K562 (cell line): ENCODE results near the gene PCK2. TPM values are rescaled to one million over a fixed set of nuclear protein-coding genes. Genes with fewer than 3 reads are reported as not detected.

Experiments
- CBX2 ChIP-seq: fragments of 200-600 bp; sonication (generic); IDR thresholded peaks from one replicate; pipeline ENCODE4 v1.6.1; 2012; ENCODE audit warnings: mild to moderate bottlenecking, low read length, inconsistent platforms; ENCODE audit not compliant: insufficient read depth, poor library complexity, severe bottlenecking
- FOXA1 ChIP-seq: fragments of 450-650 bp; IDR thresholded peaks from 2 replicates; pipeline ENCODE4 v1.6.1; 2016; ENCODE audit warnings: mild to moderate bottlenecking, borderline replicate concordance
- LCOR ChIP-seq: sonication (generic); formaldehyde crosslinking; IDR thresholded peaks from 2 replicates; pipeline ENCODE4 v1.8.0; 2022; ENCODE audit warnings: mild to moderate bottlenecking, missing genetic modification reagents
- MCM7 ChIP-seq, 2 experiments: fragments of 450-650 bp; IDR thresholded peaks; 2 replicates each; pipeline ENCODE4 v1.6.1; 2016 to 2018
- NCOA4 ChIP-seq: fragments of 450-650 bp; IDR thresholded peaks from 2 replicates; pipeline ENCODE4 v1.6.1; 2018; ENCODE audit warnings: mild to moderate bottlenecking; ENCODE audit not compliant: partially characterized antibody
- POLR2A ChIP-seq: fragments of 450-650 bp; conservative IDR thresholded peaks from 2 replicates; pipeline ENCODE4 v1.6.1; 2016
- RBBP5 ChIP-seq: fragments of 200-600 bp; sonication (generic); IDR thresholded peaks from 2 replicates; pipeline ENCODE4 v1.6.1; 2012; ENCODE audit warnings: borderline replicate concordance, mild to moderate bottlenecking, low read length, control low read depth, inconsistent platforms; ENCODE audit not compliant: insufficient read depth, poor library complexity, severe bottlenecking
- SAFB2 ChIP-seq: fragments of 200-400 bp; formaldehyde crosslinking; IDR thresholded peaks from 2 replicates; pipeline ENCODE4 v1.6.1; 2018; ENCODE audit warnings: borderline replicate concordance, low read length, low read depth, moderate library complexity; ENCODE audit not compliant: severe bottlenecking
- SIN3A ChIP-seq, 2 experiments: fragments of 150-350 bp in 1 of 2; IDR thresholded peaks; 2 replicates each; pipeline ENCODE4 v1.6.1; 2011 to 2016; ENCODE audit warnings: borderline replicate concordance in 2 of 2, low read depth in 2 of 2, low read length in 2 of 2, mild to moderate bottlenecking in 2 of 2, moderate library complexity in 2 of 2; ENCODE audit not compliant: control insufficient read depth in 1 of 2
- TRIM24 ChIP-seq, 2 experiments: fragments of 450-650 bp; IDR thresholded peaks; 2 replicates each; pipeline ENCODE4 v1.6.1; 2016
- ZC3H8 ChIP-seq: fragments of 450-650 bp; IDR thresholded peaks from 2 replicates; pipeline ENCODE4 v1.6.1; 2017
- ZNF668 ChIP-seq: fragments of 250-450 bp; sonication (Bioruptor Pico); IDR thresholded peaks from 2 replicates; pipeline ENCODE4 v1.8.0; 2022; ENCODE audit warnings: mild to moderate bottlenecking, inconsistent platforms
- polyA plus RNA-seq, 8 experiments: library from polyadenylated mRNA; depleted of rRNA in 4 of 8; stranded (reverse) in 5 of 8; unstranded in 3 of 8; fragments of >200 nt; fragmentation: Nextera tagmentation in 2 of 8; fragmentation: Illumina TruSeq in 1 of 8; extraction: Ambion mirVana in 2 of 8; extraction: Trizol in 1 of 8; gene quantifications; 2 replicates each; pipeline versions ENCODE4 v1.2.1 to v1.2.3, GENCODE V29; 2011 to 2014; ENCODE audit warnings: inconsistent platforms in 1 of 8, missing spikeins in 1 of 8
- total RNA-seq, 7 experiments: library from RNA; depleted of rRNA in 6 of 7; stranded (reverse); fragments of >200 nt in 6 of 7; fragmentation: Illumina TruSeq in 2 of 7; extraction: Trizol in 2 of 7; gene quantifications; 2 replicates each; pipeline versions ENCODE4 v1.2.1 to v1.2.3, GENCODE V29; 2011 to 2021; ENCODE audit warnings: low replicate concordance in 1 of 7
- TF ChIP-seq, protein P1 (sequence below): sonication (generic); formaldehyde crosslinking; IDR thresholded peaks from 2 replicates; pipeline ENCODE4 v1.8.0; 2022; ENCODE audit warnings: mild to moderate bottlenecking, low read depth, missing genetic modification reagents
- TF ChIP-seq, protein P2 (sequence below): fragments of 450-650 bp; IDR thresholded peaks from 2 replicates; pipeline ENCODE4 v1.6.1; 2016; ENCODE audit warnings: mild to moderate bottlenecking
- TF ChIP-seq, protein P3 (sequence below): fragments of 250-450 bp; sonication (Bioruptor Pico); IDR thresholded peaks from 2 replicates; pipeline ENCODE4 v1.8.0; 2021; ENCODE audit warnings: mild to moderate bottlenecking, moderate library complexity
- TF ChIP-seq, protein P4 (sequence below): conservative IDR thresholded peaks from 2 replicates; pipeline ENCODE4 v1.6.1; 2011; ENCODE audit warnings: low read depth, mild to moderate bottlenecking, low read length; ENCODE audit not compliant: control insufficient read depth
- TF ChIP-seq, protein P5 (sequence below): fragments of 200-800 bp; sonication (Bioruptor generic); IDR thresholded peaks from 2 replicates; pipeline ENCODE4 v1.6.1; 2017; ENCODE audit warnings: missing genetic modification characterization, missing compliant biosample characterization
- TF ChIP-seq, protein P6 (sequence below): sonication (generic); formaldehyde crosslinking; IDR thresholded peaks from 2 replicates; pipeline ENCODE4 v1.8.1; 2022; ENCODE audit warnings: missing genetic modification reagents

PCK2 gene
- total and polyA plus RNA-seq, 9 of the 15 experiments (the other 6 are each of a cell fraction or from before 2014, with no cell fraction given) = 3.3 to 60.9 (median 30.4) TPM

DNA sequence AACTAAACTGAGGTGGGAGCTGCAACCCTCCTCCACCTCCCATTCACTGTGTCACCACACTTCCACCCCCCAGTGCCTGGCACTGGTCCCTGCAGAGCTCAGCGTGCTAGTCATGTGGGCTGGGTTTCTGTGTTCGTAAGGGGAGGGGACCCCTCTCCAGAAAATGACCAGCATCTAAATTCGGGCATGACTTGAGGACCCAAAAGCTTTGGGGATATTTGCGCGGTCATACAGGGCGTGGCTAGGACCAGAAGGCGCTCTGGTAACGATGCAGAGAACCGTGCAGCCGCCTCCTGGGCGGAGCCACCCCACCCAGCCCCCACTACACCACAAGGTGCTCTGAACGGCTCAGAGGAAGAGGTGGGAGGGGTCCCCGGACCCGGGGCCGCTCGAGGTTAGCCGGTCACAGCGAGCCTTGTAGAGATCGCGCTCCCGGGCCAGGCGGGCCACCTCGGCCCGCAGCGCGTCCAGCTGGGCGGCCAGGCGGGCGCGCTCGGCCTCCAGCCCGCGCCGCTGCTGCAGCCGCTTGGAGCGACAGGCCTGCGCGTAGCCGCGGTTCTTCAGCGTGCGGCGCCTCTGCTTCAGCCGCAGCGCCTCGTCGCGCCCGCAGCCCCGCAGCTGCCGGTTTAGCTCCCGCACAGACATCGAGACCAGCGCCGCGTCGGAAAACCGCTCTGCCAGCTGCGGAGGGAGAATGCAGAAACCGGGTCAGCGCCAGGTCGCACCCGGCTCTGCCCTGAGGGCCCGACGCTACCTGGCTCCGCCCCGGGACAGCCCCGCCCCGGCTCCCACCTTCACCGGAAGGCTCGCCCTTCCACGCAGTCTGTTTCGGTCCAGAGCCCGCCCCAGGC, 13.0 kb upstream of the PCK2 start (continued):
- TF ChIP-seq, protein P1, sequence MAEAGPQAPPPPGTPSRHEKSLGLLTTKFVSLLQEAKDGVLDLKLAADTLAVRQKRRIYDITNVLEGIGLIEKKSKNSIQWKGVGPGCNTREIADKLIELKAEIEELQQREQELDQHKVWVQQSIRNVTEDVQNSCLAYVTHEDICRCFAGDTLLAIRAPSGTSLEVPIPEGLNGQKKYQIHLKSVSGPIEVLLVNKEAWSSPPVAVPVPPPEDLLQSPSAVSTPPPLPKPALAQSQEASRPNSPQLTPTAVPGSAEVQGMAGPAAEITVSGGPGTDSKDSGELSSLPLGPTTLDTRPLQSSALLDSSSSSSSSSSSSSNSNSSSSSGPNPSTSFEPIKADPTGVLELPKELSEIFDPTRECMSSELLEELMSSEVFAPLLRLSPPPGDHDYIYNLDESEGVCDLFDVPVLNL (CRISPR knock-in tag) = no peak
- TF ChIP-seq ZNF668 (CRISPR knock-in tag) = no peak
- TF ChIP-seq LCOR (CRISPR knock-in tag) = no peak
- TF ChIP-seq, protein P2, sequence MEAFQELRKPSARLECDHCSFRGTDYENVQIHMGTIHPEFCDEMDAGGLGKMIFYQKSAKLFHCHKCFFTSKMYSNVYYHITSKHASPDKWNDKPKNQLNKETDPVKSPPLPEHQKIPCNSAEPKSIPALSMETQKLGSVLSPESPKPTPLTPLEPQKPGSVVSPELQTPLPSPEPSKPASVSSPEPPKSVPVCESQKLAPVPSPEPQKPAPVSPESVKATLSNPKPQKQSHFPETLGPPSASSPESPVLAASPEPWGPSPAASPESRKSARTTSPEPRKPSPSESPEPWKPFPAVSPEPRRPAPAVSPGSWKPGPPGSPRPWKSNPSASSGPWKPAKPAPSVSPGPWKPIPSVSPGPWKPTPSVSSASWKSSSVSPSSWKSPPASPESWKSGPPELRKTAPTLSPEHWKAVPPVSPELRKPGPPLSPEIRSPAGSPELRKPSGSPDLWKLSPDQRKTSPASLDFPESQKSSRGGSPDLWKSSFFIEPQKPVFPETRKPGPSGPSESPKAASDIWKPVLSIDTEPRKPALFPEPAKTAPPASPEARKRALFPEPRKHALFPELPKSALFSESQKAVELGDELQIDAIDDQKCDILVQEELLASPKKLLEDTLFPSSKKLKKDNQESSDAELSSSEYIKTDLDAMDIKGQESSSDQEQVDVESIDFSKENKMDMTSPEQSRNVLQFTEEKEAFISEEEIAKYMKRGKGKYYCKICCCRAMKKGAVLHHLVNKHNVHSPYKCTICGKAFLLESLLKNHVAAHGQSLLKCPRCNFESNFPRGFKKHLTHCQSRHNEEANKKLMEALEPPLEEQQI = no peak
- TF ChIP-seq SIN3A (IDR thresholded peaks at IDR 0.05; ENCODE audit: borderline replicate concordance in 2 of 2, control insufficient read depth in 1 of 2, low read depth in 2 of 2, low read length in 2 of 2) = peak; percentile 16 to 30; a peak in 1 of 4 replicates
- TF ChIP-seq, protein P3, sequence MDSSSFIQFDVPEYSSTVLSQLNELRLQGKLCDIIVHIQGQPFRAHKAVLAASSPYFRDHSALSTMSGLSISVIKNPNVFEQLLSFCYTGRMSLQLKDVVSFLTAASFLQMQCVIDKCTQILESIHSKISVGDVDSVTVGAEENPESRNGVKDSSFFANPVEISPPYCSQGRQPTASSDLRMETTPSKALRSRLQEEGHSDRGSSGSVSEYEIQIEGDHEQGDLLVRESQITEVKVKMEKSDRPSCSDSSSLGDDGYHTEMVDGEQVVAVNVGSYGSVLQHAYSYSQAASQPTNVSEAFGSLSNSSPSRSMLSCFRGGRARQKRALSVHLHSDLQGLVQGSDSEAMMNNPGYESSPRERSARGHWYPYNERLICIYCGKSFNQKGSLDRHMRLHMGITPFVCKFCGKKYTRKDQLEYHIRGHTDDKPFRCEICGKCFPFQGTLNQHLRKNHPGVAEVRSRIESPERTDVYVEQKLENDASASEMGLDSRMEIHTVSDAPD (CRISPR knock-in tag) = no peak
- TF ChIP-seq CBX2 = no peak
- no peak for TF ChIP-seq SAFB2
- TF ChIP-seq, protein P4, sequence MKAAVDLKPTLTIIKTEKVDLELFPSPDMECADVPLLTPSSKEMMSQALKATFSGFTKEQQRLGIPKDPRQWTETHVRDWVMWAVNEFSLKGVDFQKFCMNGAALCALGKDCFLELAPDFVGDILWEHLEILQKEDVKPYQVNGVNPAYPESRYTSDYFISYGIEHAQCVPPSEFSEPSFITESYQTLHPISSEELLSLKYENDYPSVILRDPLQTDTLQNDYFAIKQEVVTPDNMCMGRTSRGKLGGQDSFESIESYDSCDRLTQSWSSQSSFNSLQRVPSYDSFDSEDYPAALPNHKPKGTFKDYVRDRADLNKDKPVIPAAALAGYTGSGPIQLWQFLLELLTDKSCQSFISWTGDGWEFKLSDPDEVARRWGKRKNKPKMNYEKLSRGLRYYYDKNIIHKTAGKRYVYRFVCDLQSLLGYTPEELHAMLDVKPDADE = no peak
- no peak for TF ChIP-seq FOXA1
- TF ChIP-seq POLR2A = peak; percentile 68
- TF ChIP-seq NCOA4 = no peak
- TF ChIP-seq, protein P5, sequence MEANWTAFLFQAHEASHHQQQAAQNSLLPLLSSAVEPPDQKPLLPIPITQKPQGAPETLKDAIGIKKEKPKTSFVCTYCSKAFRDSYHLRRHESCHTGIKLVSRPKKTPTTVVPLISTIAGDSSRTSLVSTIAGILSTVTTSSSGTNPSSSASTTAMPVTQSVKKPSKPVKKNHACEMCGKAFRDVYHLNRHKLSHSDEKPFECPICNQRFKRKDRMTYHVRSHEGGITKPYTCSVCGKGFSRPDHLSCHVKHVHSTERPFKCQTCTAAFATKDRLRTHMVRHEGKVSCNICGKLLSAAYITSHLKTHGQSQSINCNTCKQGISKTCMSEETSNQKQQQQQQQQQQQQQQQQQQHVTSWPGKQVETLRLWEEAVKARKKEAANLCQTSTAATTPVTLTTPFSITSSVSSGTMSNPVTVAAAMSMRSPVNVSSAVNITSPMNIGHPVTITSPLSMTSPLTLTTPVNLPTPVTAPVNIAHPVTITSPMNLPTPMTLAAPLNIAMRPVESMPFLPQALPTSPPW = peak; percentile 52
- no peak for TF ChIP-seq TRIM24 (IDR thresholded peaks at IDR 0.05)
- TF ChIP-seq, protein P6, sequence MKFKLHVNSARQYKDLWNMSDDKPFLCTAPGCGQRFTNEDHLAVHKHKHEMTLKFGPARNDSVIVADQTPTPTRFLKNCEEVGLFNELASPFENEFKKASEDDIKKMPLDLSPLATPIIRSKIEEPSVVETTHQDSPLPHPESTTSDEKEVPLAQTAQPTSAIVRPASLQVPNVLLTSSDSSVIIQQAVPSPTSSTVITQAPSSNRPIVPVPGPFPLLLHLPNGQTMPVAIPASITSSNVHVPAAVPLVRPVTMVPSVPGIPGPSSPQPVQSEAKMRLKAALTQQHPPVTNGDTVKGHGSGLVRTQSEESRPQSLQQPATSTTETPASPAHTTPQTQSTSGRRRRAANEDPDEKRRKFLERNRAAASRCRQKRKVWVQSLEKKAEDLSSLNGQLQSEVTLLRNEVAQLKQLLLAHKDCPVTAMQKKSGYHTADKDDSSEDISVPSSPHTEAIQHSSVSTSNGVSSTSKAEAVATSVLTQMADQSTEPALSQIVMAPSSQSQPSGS (CRISPR knock-in tag) = no peak
- peak; percentile 60 for TF ChIP-seq RBBP5
- TF ChIP-seq MCM7 (IDR thresholded peaks at IDR 0.05) = no peak
- no peak for TF ChIP-seq ZC3H8
